ENCODE data around the gene TP53RK. TPM values are rescaled to one million over a fixed set of nuclear protein-coding genes. Genes with fewer than 3 reads are reported as not detected.

The TP53RK gene
- polyA plus RNA-seq, 1 of the 3 experiments (the other 2 are of a cell fraction), result 5.5 TPM

DNA sequence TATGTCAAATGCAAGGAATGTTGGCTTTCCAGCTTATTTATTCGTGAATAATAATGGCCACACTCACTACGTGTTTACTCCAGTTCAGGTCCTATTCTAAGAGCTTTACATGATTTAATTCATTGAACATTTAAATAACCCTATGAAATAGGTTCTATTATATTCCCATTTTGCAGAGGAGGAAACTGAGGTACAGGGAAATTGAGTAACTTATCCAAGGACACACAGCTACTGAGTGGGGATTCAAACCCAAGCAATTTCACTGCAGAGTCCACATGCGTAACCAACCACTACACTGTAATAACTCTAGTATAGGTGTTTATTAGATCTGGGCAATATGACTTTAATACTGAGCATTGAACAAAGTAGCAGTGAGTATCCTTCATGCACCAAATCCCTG, 25.7 kb downstream of the TP53RK start:
- Histone ChIP-seq H3K9me3 (no peaks in the 10 kb centered on the region), H3K79me2 (ENCODE audit: insufficient read depth) (no peaks in the 10 kb centered on the region), H3K9ac (no peak overlapping the region), H3F3A (replicated peaks; ENCODE audit: insufficient read depth) (no peaks in the 10 kb centered on the region), H3K27me3 (ENCODE audit: insufficient read depth) (no peaks in the 10 kb centered on the region), H3K4me2 (no peak overlapping the region), H2AFZ (ENCODE audit: low read depth) (no peak overlapping the region), H3K4me1 (ENCODE audit: control insufficient read depth in 1 of 2, insufficient read depth in 2 of 2, low read depth in 1 of 2, low read length in 1 of 2) (no peaks in the 10 kb centered on the region), H4K20me1 (ENCODE audit: insufficient read depth) (no peaks in the 10 kb centered on the region), H3K27ac (ENCODE audit: low read depth in 2 of 2, low read length in 1 of 2) (no peak overlapping the region), H3K36me3 (replicated peaks in 1 of 2; ENCODE audit: control insufficient read depth in 1 of 2, insufficient read depth in 2 of 2, low read length in 1 of 2) (no peaks in the 10 kb centered on the region), H3K4me3 (ENCODE audit: low read depth in 2 of 2, low read length in 1 of 2) (no peak overlapping the region), H3K9me2 (no peaks in the 10 kb centered on the region)
- POLR2A ChIA-PET, result no interaction called here
- WGBS (ENCODE audit: low lambda C conversion rate), result 69% methylated on average over 3 of the region's 3 CpGs
- CTCF ChIA-PET, result interaction anchor here (1.2 to 1.4 kb wide), 2 partner anchors 23 to 30 kb away, joined by 3 to 4 read pairs; no protein-coding TSS in a partner anchor
- no peak for DNase-seq
- TF ChIP-seq SIN3A (IDR thresholded peaks at IDR 0.05; ENCODE audit: borderline replicate concordance, low read depth, low read length) (no peak), EZH2phosphoT487 (IDR thresholded peaks at IDR 0.05; ENCODE audit: borderline replicate concordance, low read depth) (no peak), YY1 (IDR thresholded peaks at IDR 0.05; ENCODE audit: low read depth) (no peak), EP300 (IDR thresholded peaks at IDR 0.05; ENCODE audit: borderline replicate concordance in 1 of 2, low read depth in 1 of 2, low read length in 1 of 2) (no peak), NRF1 (IDR thresholded peaks at IDR 0.05; ENCODE audit: low read depth, low read length) (no peak), CHD2 (IDR thresholded peaks at IDR 0.05; ENCODE audit: low read length, partially characterized antibody) (no peak), SMC3 (IDR thresholded peaks at IDR 0.05; ENCODE audit: low read depth, low read length) (no peak), FOXJ3 (CRISPR knock-in tag; IDR thresholded peaks at IDR 0.05) (no peak), MXI1 (IDR thresholded peaks at IDR 0.05; ENCODE audit: low read depth, low read length) (no peak), TCF12 (IDR thresholded peaks at IDR 0.05) (no peak), RCOR1 (IDR thresholded peaks at IDR 0.05; ENCODE audit: low read length) (no peak), FOXM1 (IDR thresholded peaks at IDR 0.05; ENCODE audit: low read depth) (no peak), RAD21 (IDR thresholded peaks at IDR 0.05; ENCODE audit: low read length) (no peak)
- TF ChIP-seq, protein P1, sequence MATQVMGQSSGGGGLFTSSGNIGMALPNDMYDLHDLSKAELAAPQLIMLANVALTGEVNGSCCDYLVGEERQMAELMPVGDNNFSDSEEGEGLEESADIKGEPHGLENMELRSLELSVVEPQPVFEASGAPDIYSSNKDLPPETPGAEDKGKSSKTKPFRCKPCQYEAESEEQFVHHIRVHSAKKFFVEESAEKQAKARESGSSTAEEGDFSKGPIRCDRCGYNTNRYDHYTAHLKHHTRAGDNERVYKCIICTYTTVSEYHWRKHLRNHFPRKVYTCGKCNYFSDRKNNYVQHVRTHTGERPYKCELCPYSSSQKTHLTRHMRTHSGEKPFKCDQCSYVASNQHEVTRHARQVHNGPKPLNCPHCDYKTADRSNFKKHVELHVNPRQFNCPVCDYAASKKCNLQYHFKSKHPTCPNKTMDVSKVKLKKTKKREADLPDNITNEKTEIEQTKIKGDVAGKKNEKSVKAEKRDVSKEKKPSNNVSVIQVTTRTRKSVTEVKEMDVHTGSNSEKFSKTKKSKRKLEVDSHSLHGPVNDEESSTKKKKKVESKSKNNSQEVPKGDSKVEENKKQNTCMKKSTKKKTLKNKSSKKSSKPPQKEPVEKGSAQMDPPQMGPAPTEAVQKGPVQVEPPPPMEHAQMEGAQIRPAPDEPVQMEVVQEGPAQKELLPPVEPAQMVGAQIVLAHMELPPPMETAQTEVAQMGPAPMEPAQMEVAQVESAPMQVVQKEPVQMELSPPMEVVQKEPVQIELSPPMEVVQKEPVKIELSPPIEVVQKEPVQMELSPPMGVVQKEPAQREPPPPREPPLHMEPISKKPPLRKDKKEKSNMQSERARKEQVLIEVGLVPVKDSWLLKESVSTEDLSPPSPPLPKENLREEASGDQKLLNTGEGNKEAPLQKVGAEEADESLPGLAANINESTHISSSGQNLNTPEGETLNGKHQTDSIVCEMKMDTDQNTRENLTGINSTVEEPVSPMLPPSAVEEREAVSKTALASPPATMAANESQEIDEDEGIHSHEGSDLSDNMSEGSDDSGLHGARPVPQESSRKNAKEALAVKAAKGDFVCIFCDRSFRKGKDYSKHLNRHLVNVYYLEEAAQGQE (IDR thresholded peaks at IDR 0.05; ENCODE audit: low read depth, low read length), result no peak
- TF ChIP-seq, protein P2, sequence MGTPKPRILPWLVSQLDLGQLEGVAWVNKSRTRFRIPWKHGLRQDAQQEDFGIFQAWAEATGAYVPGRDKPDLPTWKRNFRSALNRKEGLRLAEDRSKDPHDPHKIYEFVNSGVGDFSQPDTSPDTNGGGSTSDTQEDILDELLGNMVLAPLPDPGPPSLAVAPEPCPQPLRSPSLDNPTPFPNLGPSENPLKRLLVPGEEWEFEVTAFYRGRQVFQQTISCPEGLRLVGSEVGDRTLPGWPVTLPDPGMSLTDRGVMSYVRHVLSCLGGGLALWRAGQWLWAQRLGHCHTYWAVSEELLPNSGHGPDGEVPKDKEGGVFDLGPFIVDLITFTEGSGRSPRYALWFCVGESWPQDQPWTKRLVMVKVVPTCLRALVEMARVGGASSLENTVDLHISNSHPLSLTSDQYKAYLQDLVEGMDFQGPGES (IDR thresholded peaks at IDR 0.05; ENCODE audit: low read depth, low read length), result no peak
- TF ChIP-seq, protein P3, sequence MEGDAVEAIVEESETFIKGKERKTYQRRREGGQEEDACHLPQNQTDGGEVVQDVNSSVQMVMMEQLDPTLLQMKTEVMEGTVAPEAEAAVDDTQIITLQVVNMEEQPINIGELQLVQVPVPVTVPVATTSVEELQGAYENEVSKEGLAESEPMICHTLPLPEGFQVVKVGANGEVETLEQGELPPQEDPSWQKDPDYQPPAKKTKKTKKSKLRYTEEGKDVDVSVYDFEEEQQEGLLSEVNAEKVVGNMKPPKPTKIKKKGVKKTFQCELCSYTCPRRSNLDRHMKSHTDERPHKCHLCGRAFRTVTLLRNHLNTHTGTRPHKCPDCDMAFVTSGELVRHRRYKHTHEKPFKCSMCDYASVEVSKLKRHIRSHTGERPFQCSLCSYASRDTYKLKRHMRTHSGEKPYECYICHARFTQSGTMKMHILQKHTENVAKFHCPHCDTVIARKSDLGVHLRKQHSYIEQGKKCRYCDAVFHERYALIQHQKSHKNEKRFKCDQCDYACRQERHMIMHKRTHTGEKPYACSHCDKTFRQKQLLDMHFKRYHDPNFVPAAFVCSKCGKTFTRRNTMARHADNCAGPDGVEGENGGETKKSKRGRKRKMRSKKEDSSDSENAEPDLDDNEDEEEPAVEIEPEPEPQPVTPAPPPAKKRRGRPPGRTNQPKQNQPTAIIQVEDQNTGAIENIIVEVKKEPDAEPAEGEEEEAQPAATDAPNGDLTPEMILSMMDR (IDR thresholded peaks at IDR 0.05), result no peak
- TF ChIP-seq, protein P4, sequence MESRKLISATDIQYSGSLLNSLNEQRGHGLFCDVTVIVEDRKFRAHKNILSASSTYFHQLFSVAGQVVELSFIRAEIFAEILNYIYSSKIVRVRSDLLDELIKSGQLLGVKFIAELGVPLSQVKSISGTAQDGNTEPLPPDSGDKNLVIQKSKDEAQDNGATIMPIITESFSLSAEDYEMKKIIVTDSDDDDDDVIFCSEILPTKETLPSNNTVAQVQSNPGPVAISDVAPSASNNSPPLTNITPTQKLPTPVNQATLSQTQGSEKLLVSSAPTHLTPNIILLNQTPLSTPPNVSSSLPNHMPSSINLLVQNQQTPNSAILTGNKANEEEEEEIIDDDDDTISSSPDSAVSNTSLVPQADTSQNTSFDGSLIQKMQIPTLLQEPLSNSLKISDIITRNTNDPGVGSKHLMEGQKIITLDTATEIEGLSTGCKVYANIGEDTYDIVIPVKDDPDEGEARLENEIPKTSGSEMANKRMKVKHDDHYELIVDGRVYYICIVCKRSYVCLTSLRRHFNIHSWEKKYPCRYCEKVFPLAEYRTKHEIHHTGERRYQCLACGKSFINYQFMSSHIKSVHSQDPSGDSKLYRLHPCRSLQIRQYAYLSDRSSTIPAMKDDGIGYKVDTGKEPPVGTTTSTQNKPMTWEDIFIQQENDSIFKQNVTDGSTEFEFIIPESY (IDR thresholded peaks at IDR 0.05; ENCODE audit: borderline replicate concordance, low read depth), result no peak
